Lower leg skin (tissue), 4 donors: ENCODE data around the gene ZNF428. TPM values are rescaled to one million over a fixed set of nuclear protein-coding genes. Genes with fewer than 3 reads are reported as not detected.

Source experiments
- DNase-seq, 2 donors: peaks; one replicate each; pipeline ENCODE4 v3.0.0-alpha.2; 2019; ENCODE audit warnings: low spot score in 2 of 2
- H3K4me3 ChIP-seq: fragments of 200-600 bp; sonication (generic); 2 replicates; pipeline ENCODE4 v1.5.1; 2017; ENCODE audit warnings: mild to moderate bottlenecking, low read depth; ENCODE audit not compliant: poor library complexity, severe bottlenecking
- POLR2A ChIP-seq, 2 donors: fragments of 450-650 bp; IDR thresholded peaks; one replicate each; pipeline ENCODE4 v1.6.1; 2016 to 2017; ENCODE audit warnings: antibody characterized with exemption in 2 of 2, mild to moderate bottlenecking in 1 of 2, moderate library complexity in 1 of 2
- WGBS, 2 donors: methylation state at CpG; one replicate each; pipeline ENCODE4 v1.1.5; 2018; 5-methylcytosine and 5-hydroxymethylcytosine counted together
- intact Hi-C: fragments of 100-400 bp; cut with DNase I; formaldehyde crosslinking; loops from one replicate; pipeline ENCODE4 v1.15.0; 2023; ENCODE audit warnings: low total_unique reads
- total RNA-seq, 4 donors: library from RNA; depleted of rRNA; stranded (reverse); fragments of >200 nt; gene quantifications; one replicate each; pipeline ENCODE4 v1.1.0, GENCODE V29; 2016
- TF ChIP-seq, protein P1 (sequence below), 3 donors: fragments of 450-650 bp; IDR thresholded peaks; one replicate each; pipeline ENCODE4 v1.5.1; 2016; ENCODE audit warnings: antibody characterized with exemption in 3 of 3, mild to moderate bottlenecking in 3 of 3, moderate library complexity in 2 of 3

The ZNF428 gene
- total RNA-seq, 4 donors from 2014 or later: 5.3 to 27.3 (median 15.1) TPM

DNA sequence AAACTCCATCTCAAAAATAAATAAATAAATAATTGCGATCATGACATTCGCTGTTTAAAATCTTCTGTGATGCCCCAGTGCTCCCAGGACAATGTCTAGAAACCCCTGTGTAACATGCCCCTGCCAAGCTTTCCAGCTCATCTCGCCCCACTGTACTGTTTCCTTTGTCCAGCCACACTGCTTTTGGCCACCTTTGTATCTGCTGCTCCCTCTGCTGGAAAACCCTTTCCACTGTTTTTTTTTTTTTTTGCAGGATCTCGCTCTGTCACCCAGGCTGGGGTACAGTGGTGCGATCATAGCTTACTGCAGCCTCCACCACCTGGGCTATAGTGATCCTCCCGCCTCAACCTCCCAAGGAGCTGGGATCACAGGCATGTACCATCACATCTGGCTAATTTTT, 43.1 kb upstream of the ZNF428 start:
- DNase-seq: no peak
- TF ChIP-seq, protein P1, sequence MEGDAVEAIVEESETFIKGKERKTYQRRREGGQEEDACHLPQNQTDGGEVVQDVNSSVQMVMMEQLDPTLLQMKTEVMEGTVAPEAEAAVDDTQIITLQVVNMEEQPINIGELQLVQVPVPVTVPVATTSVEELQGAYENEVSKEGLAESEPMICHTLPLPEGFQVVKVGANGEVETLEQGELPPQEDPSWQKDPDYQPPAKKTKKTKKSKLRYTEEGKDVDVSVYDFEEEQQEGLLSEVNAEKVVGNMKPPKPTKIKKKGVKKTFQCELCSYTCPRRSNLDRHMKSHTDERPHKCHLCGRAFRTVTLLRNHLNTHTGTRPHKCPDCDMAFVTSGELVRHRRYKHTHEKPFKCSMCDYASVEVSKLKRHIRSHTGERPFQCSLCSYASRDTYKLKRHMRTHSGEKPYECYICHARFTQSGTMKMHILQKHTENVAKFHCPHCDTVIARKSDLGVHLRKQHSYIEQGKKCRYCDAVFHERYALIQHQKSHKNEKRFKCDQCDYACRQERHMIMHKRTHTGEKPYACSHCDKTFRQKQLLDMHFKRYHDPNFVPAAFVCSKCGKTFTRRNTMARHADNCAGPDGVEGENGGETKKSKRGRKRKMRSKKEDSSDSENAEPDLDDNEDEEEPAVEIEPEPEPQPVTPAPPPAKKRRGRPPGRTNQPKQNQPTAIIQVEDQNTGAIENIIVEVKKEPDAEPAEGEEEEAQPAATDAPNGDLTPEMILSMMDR (IDR thresholded peaks at IDR 0.05): no peak
- TF ChIP-seq POLR2A (IDR thresholded peaks at IDR 0.05): no peak
- intact Hi-C loops: no loop called here
- WGBS, 2 donors: 92 to 95% methylated on average over 6 of the region's 6 CpGs
- H3K4me3 ChIP-seq: no peak overlapping the region

DNA sequence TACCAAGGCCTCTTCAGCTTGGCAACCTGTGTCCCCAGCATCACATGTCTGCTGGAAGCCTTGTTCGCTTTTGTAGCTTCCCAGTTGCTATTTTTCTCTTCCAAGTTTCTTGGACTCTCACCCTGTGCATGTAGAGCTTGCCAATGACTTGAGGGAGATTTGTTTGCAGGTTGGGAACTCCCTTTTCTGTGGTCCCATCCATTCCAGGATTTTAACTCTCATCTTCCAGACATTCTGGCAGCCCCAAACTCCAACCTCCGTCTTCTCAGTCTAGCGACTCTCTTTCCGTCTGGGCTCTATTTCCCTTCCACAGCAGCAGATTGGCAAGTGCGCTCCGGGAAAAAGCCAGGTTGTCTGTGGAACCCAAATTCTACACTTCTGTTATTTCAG, 41.5 kb upstream of the ZNF428 start:
- DNase-seq: no peak
- H3K4me3 ChIP-seq: no peak overlapping the region
- intact Hi-C loops: no loop called here
- TF ChIP-seq, protein P1 (IDR thresholded peaks at IDR 0.05): no peak
- no peak for TF ChIP-seq POLR2A (IDR thresholded peaks at IDR 0.05)
- WGBS, 2 donors: 45 to 54% methylated on average over 6 of the region's 6 CpGs

DNA sequence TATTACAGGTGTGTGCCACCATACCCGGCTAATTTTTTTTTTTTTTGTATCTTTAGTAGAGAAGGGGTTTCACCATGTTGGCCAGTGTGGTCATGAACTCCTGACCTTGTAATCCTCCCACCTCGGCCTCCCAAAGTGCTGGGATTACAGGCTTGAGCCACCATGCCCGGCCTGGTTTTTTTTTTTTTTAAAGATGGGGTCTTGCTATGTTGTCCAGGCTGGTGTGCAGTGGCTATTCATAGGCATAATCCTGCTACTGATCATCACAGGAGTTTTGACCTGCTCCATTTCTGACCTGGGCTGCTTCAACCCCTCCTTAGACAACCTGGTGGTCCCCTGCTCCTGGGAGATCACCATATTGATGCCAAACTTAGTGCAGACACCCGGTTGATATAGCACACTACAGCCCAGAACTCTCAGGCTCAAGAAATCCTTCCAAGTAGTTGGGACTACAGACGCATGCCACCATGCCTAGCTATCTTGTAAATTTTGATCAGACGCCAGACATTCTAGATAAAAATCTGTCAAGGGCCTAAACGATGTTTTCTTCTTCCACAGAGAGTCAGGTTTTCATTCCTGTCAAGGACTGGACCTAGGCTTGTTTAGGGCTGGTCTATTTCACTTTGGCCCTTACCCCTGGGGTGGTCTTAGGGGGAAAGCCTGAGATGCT, 41.0 kb upstream of the ZNF428 start:
- 70 to 72% methylated on average over 7 of the region's 7 CpGs for WGBS, 2 donors
- TF ChIP-seq, protein P1 (IDR thresholded peaks at IDR 0.05): no peak
- no peak for TF ChIP-seq POLR2A (IDR thresholded peaks at IDR 0.05)
- intact Hi-C loops: no loop called here
- DNase-seq: no peak
- no peak overlapping the region for H3K4me3 ChIP-seq

DNA sequence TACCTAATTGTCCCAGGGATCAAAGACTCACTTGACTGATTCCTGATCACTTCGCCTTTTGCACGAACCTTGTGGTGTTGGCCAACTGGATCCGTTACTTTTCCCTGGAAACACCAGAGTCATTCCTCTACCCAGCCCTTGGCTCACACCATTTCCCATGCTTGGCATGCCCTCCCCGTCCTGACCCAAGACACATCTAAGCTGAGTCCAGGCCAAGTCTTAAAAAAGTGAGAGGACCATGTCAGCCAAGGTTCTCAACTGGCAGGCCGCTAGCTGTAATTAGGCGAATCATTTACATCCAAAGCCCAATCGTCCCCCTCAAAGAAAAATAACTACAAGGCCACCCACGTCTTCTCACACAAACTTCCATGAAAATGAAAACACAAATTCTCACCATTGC, 39.1 kb upstream of the ZNF428 start:
- no peak overlapping the region for H3K4me3 ChIP-seq
- WGBS, 2 donors: 88 to 92% methylated on average over 8 of the region's 8 CpGs
- no peak for DNase-seq
- intact Hi-C loops: no loop called here
- TF ChIP-seq POLR2A (IDR thresholded peaks at IDR 0.05): no peak
- TF ChIP-seq, protein P1 (IDR thresholded peaks at IDR 0.05): no peak

DNA sequence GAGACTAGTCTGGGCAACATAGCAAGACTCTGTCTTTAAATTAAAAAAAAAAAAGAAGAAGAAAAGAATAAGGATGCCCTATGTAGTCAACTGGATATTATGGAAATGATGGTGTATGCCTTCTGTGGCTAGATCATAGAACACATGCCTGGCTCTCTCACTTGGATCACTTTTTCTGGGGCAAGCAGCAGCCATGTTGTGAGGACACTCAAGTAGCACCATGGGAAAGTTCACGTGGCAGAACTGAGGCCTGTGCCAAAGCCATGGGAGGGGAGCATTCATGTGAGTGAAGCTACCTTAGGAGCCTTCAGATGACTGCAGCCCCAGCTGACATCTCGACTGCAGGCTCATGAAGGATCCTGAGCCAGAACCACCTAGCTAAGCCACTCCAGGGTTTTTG, 38.6 kb upstream of the ZNF428 start:
- no peak overlapping the region for H3K4me3 ChIP-seq
- DNase-seq: no peak
- intact Hi-C loops: no loop called here
- TF ChIP-seq POLR2A (IDR thresholded peaks at IDR 0.05): no peak
- TF ChIP-seq, protein P1 (IDR thresholded peaks at IDR 0.05): no peak
- WGBS, 2 donors: 86 to 94% methylated on average over 2 of the region's 2 CpGs

DNA sequence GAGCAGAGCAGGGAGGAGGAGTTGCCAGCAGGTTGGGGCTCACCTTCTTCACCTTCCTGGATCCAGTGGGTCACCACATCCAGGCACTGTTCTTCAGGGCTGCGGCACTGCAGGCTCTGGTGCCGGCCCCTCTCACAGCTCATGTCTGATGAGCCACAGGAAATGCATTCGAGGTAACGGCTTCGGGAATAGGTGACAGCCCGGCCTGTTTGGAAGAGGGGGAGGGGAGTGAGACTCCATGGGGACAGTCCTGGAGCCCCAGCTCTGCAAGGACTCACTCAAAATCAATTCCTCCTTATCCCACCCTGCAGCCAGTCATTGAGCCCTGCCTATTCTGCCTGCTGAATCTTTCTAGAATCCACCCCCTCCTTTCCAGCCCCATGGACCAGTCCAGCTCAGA, 37.0 kb upstream of the ZNF428 start:
- TF ChIP-seq POLR2A (IDR thresholded peaks at IDR 0.05): no peak
- TF ChIP-seq, protein P1 (IDR thresholded peaks at IDR 0.05): no peak
- 94 to 95% methylated on average over 6 of the region's 6 CpGs for WGBS, 2 donors
- H3K4me3 ChIP-seq: no peak overlapping the region
- intact Hi-C loops: no loop called here
- no peak for DNase-seq
